SK-N-SH (cell line): Measurements from ENCODE around the gene BRD7. TPM values are rescaled to one million over a fixed set of nuclear protein-coding genes. Genes with fewer than 3 reads are reported as not detected.

Source experiments
- CTCF ChIA-PET: fragments of 300-600, 350-600 bp; formaldehyde crosslinking; extraction: SDS; loops from one replicate; lab custom pipeline; 2021; lab: Yijun Ruan, JAX
- POLR2A ChIA-PET: fragments of 350-600 bp; sonication (Branson Sonifier 250); formaldehyde crosslinking; extraction: SDS; loops from one replicate; lab custom pipeline; 2020; ENCODE audit warnings: antibody characterized with exemption, inconsistent platforms; lab: Yijun Ruan, JAX
- DNase-seq: peaks from one replicate; pipeline ENCODE4 v3.0.0; 2012
- H2AFZ ChIP-seq: fragments of 200-600 bp; sonication (generic); 2 replicates; pipeline ENCODE4 v1.8.1; 2016; ENCODE audit warnings: antibody characterized with exemption, mild to moderate bottlenecking, low read depth
- H3F3A ChIP-seq: fragments of 200-600 bp; sonication (generic); replicated peaks from 2 replicates; pipeline ENCODE3; 2016; ENCODE audit warnings: antibody characterized with exemption, mild to moderate bottlenecking; ENCODE audit not compliant: insufficient read depth
- H3K27ac ChIP-seq, 2 experiments: fragments of 200-500 bp in 1 of 2; fragments of 200-600 bp in 1 of 2; sonication (Bioruptor generic) in 1 of 2; sonication (generic), shearing (Covaris generic) in 1 of 2; 2 replicates each; pipeline versions ENCODE4 v1.5.1 to v1.6.1; 2014 to 2016; ENCODE audit warnings: low read depth in 2 of 2, inconsistent platforms in 1 of 2, low read length in 1 of 2, mild to moderate bottlenecking in 1 of 2, mixed read lengths in 1 of 2
- H3K27me3 ChIP-seq: fragments of 200-600 bp; sonication (generic), shearing (Covaris generic); 2 replicates; pipeline ENCODE4 v1.6.1; 2016; ENCODE audit warnings: mixed run types; ENCODE audit not compliant: insufficient read depth
- H3K36me3 ChIP-seq, 2 experiments: fragments of 200-500 bp in 1 of 2; fragments of 200-600 bp in 1 of 2; sonication (Bioruptor generic) in 1 of 2; sonication (generic) in 1 of 2; replicated peaks in 1 of 2; 2 replicates each; pipeline versions ENCODE3 to v1.5.1; 2014 to 2016; ENCODE audit warnings: low read length in 1 of 2, mild to moderate bottlenecking in 1 of 2; ENCODE audit not compliant: insufficient read depth in 2 of 2, control insufficient read depth in 1 of 2
- H3K4me1 ChIP-seq, 2 experiments: fragments of 200-500 bp in 1 of 2; fragments of 200-600 bp in 1 of 2; sonication (Bioruptor generic) in 1 of 2; sonication (generic), shearing (Covaris generic) in 1 of 2; 2 replicates each; pipeline versions ENCODE4 v1.5.1 to v1.6.1; 2014 to 2016; ENCODE audit warnings: low read depth in 1 of 2, low read length in 1 of 2, mixed run types in 1 of 2; ENCODE audit not compliant: insufficient read depth in 2 of 2, control insufficient read depth in 1 of 2
- H3K4me2 ChIP-seq: fragments of 200-600 bp; sonication (generic), shearing (Covaris generic); 2 replicates; pipeline ENCODE4 v1.6.1; 2017; ENCODE audit warnings: mixed run types
- H3K4me3 ChIP-seq, 2 experiments: fragments of 200-500 bp in 1 of 2; fragments of 200-600 bp in 1 of 2; sonication (Bioruptor generic) in 1 of 2; sonication (generic), shearing (Covaris generic) in 1 of 2; 2 replicates each; pipeline versions ENCODE4 v1.5.1 to v1.8.1; 2014 to 2016; ENCODE audit warnings: low read depth in 2 of 2, inconsistent platforms in 1 of 2, low read length in 1 of 2, mild to moderate bottlenecking in 1 of 2, mixed read lengths in 1 of 2, moderate library complexity in 1 of 2
- H3K79me2 ChIP-seq: fragments of 200-600 bp; sonication (generic); 2 replicates; pipeline ENCODE4 v1.8.1; 2017; ENCODE audit warnings: mild to moderate bottlenecking; ENCODE audit not compliant: insufficient read depth
- H3K9ac ChIP-seq: fragments of 200-600 bp; sonication (generic); 2 replicates; pipeline ENCODE4 v1.6.1; 2017; ENCODE audit warnings: mixed run types
- H3K9me2 ChIP-seq: fragments of 200-600 bp; sonication (generic); 2 replicates; pipeline ENCODE4 v1.6.1; 2017; ENCODE audit warnings: mixed run types
- H3K9me3 ChIP-seq: fragments of 200-600 bp; sonication (generic); 2 replicates; pipeline ENCODE4 v1.6.1; 2017; ENCODE audit warnings: mixed run types, mild to moderate bottlenecking, moderate library complexity
- H4K20me1 ChIP-seq: fragments of 200-600 bp; sonication (generic); 2 replicates; pipeline ENCODE4 v1.6.1; 2017; ENCODE audit warnings: mild to moderate bottlenecking, mixed run types; ENCODE audit not compliant: insufficient read depth
- CHD2 ChIP-seq: fragments of 150-350 bp; IDR thresholded peaks from 2 replicates; pipeline ENCODE4 v1.6.1; 2018; ENCODE audit warnings: low read length; ENCODE audit not compliant: partially characterized antibody
- CTCF ChIP-seq: fragments of 200-600 bp; sonication (generic); IDR thresholded peaks from 2 replicates; pipeline ENCODE4 v1.6.1; 2017; ENCODE audit warnings: antibody characterized with exemption, mild to moderate bottlenecking, moderate library complexity
- EP300 ChIP-seq, 2 experiments: IDR thresholded peaks; 2 replicates each; pipeline versions ENCODE4 v1.4.0 to v1.6.1; 2012; ENCODE audit warnings: borderline replicate concordance in 1 of 2, low read depth in 1 of 2, low read length in 1 of 2
- EZH2phosphoT487 ChIP-seq: fragments of 200-600 bp; sonication (generic); IDR thresholded peaks from 2 replicates; pipeline ENCODE4 v1.6.1; 2017; ENCODE audit warnings: low read depth, mixed run types, mild to moderate bottlenecking, antibody characterized with exemption, moderate library complexity, borderline replicate concordance
- FOSL2 ChIP-seq: IDR thresholded peaks from 2 replicates; pipeline ENCODE4 v1.4.0; 2012; ENCODE audit warnings: low read depth, mild to moderate bottlenecking, moderate library complexity, borderline replicate concordance
- FOXM1 ChIP-seq: IDR thresholded peaks from 2 replicates; pipeline ENCODE4 v1.4.0; 2012; ENCODE audit warnings: low read depth, mild to moderate bottlenecking
- GABPA ChIP-seq: IDR thresholded peaks from 2 replicates; pipeline ENCODE4 v1.4.0; 2012; ENCODE audit warnings: low read depth, mild to moderate bottlenecking
- GATA2 ChIP-seq: sonication (generic); formaldehyde crosslinking; IDR thresholded peaks from 2 replicates; pipeline ENCODE4 v1.5.0; 2020; ENCODE audit warnings: mild to moderate bottlenecking, missing genetic modification reagents
- JUND ChIP-seq: IDR thresholded peaks from 2 replicates; pipeline ENCODE4 v1.4.0; 2012
- MAX ChIP-seq: IDR thresholded peaks from 2 replicates; pipeline ENCODE4 v1.4.0; 2012; ENCODE audit warnings: low read depth
- MEF2A ChIP-seq: IDR thresholded peaks from 2 replicates; pipeline ENCODE4 v1.4.0; 2012; ENCODE audit warnings: low read depth, borderline replicate concordance
- PBX3 ChIP-seq: IDR thresholded peaks from 2 replicates; pipeline ENCODE4; 2012
- RAD21 ChIP-seq: IDR thresholded peaks from 2 replicates; pipeline ENCODE4 v1.6.1; 2012; ENCODE audit warnings: mild to moderate bottlenecking, low read length
- RCOR1 ChIP-seq: fragments of 150-350 bp; IDR thresholded peaks from 2 replicates; pipeline ENCODE4 v1.6.1; 2017; ENCODE audit warnings: antibody characterized with exemption, low read length
- RXRA ChIP-seq: IDR thresholded peaks from 2 replicates; pipeline ENCODE4 v1.4.0; 2012; ENCODE audit warnings: low read depth, mild to moderate bottlenecking, borderline replicate concordance
- SIN3A ChIP-seq: IDR thresholded peaks from 2 replicates; pipeline ENCODE4 v1.6.1; 2012; ENCODE audit warnings: low read depth, mild to moderate bottlenecking, low read length, moderate library complexity, borderline replicate concordance
- SMC3 ChIP-seq: IDR thresholded peaks from 2 replicates; pipeline ENCODE4 v1.6.1; 2012; ENCODE audit warnings: low read depth, low read length, improper control_type of control experiment
- TCF12 ChIP-seq: IDR thresholded peaks from 2 replicates; pipeline ENCODE4 v1.4.0; 2012
- TEAD4 ChIP-seq: IDR thresholded peaks from 2 replicates; pipeline ENCODE4 v1.4.0; 2012; ENCODE audit warnings: mild to moderate bottlenecking, borderline replicate concordance; ENCODE audit not compliant: insufficient read depth
- USF2 ChIP-seq: fragments of 150-350 bp; IDR thresholded peaks from 2 replicates; pipeline ENCODE4 v1.6.1; 2017; ENCODE audit warnings: antibody characterized with exemption, low read length, low read depth, borderline replicate concordance
- ZBTB33 ChIP-seq: IDR thresholded peaks from 2 replicates; pipeline ENCODE4 v1.4.0; 2012; ENCODE audit warnings: low read depth, borderline replicate concordance
- WGBS: methylation state at CpG from one replicate; pipeline ENCODE4 v1.1.6; 2017; ENCODE audit warnings: low lambda C conversion rate; 5-methylcytosine and 5-hydroxymethylcytosine counted together
- polyA plus RNA-seq, 3 experiments: library from polyadenylated mRNA; depleted of rRNA; stranded (reverse); fragments of >200 nt; gene quantifications; 2 replicates each; pipeline ENCODE4 v1.2.3, GENCODE V29; 2012

Gene BRD7
- polyA plus RNA-seq, 1 of the 3 experiments (the other 2 are of a cell fraction) = 32.9 TPM

GRCh38 chr16:50297301-50298074 is 71.3 kb downstream of the BRD7 start (continued):
- no peak for TF ChIP-seq PBX3
- no peak for TF ChIP-seq MEF2A
- TF ChIP-seq USF2 = no peak; the same call in 1 of the 2 replicates
- no peak; the same call in 1 of the 2 replicates for TF ChIP-seq SMC3
- TF ChIP-seq MAX = no peak
- peak; percentile 38; the same call in 1 of the 2 replicates for TF ChIP-seq GATA2 (CRISPR knock-in tag)
- peak in 1 of 2 experiments; percentile 77; a peak in 2 of 4 replicates for TF ChIP-seq EP300 (IDR thresholded peaks at IDR 0.05; ENCODE audit: borderline replicate concordance in 1 of 2, low read depth in 1 of 2, low read length in 1 of 2)
- peak; percentile 75 for TF ChIP-seq CHD2
- no peak for TF ChIP-seq JUND

- H3K4me3 ChIP-seq = no peak overlapping the region
- no peak for DNase-seq
- H3K27ac ChIP-seq = peak overlapping the region in 1 of 2 experiments; percentile 92; a peak in 2 of 4 replicates
- no peaks in the 10 kb centered on the region for H3K79me2 ChIP-seq
- CTCF ChIA-PET = interaction anchor here (0.6 to 1.8 kb wide), 7 partner anchors 9 to 86 kb away, joined by 3 to 7 read pairs (median 4); no protein-coding TSS in a partner anchor
- H3K27me3 ChIP-seq = no peaks in the 10 kb centered on the region
- peaks cover 0 to 21% of the 10 kb centered on the region in 2 experiments; a peak in 1 of 4 replicates for H3K4me1 ChIP-seq
- H3K9me2 ChIP-seq = no peaks in the 10 kb centered on the region
- H3K36me3 ChIP-seq = peaks cover 0 to 4% of the 10 kb centered on the region in 2 experiments
- H3K9me3 ChIP-seq = no peaks in the 10 kb centered on the region
- POLR2A ChIA-PET = interaction anchor here (0.9 to 2.0 kb wide), 4 partner anchors 12 to 31 kb away, joined by 3 to 8 read pairs (median 4); no protein-coding TSS in a partner anchor
- no peaks in the 10 kb centered on the region for H4K20me1 ChIP-seq
- no peaks in the 10 kb centered on the region for H3F3A ChIP-seq
- H3K4me2 ChIP-seq = no peak overlapping the region
- 50% methylated on average over 1 of the region's 2 CpGs for WGBS
- TF ChIP-seq RAD21 = no peak
- no peak for TF ChIP-seq GABPA
- TF ChIP-seq RCOR1 = no peak
- TF ChIP-seq CHD2 = no peak
- TF ChIP-seq USF2 = no peak
- no peak for TF ChIP-seq TEAD4
- TF ChIP-seq RXRA = no peak
- TF ChIP-seq GATA2 (CRISPR knock-in tag) = no peak
- no peak for TF ChIP-seq SMC3
- TF ChIP-seq ZBTB33 = no peak
- no peak for TF ChIP-seq FOSL2
- no peak for TF ChIP-seq JUND
- no peak for TF ChIP-seq FOXM1
- no peak for TF ChIP-seq EZH2phosphoT487
- no peak for TF ChIP-seq SIN3A
- TF ChIP-seq PBX3 = no peak
- no peak for TF ChIP-seq TCF12
- no peak for TF ChIP-seq CTCF
- no peak overlapping the region for H3K9ac ChIP-seq
- no peak overlapping the region for H2AFZ ChIP-seq
These were observed 72.0 kb downstream of the BRD7 start for GRCh38 chr16:50296807-50297206.
